ENCODE results near the gene FGF1. TPM values are rescaled to one million over a fixed set of nuclear protein-coding genes. Genes with fewer than 3 reads are reported as not detected.
A peak's percentile ranks its signal among the peaks of the same experiment; 100 is the strongest.

Gene FGF1
- total and polyA plus RNA-seq, 2 of the 4 experiments (the other 2 are of a cell fraction): 7.6 to 7.7 TPM

DNA sequence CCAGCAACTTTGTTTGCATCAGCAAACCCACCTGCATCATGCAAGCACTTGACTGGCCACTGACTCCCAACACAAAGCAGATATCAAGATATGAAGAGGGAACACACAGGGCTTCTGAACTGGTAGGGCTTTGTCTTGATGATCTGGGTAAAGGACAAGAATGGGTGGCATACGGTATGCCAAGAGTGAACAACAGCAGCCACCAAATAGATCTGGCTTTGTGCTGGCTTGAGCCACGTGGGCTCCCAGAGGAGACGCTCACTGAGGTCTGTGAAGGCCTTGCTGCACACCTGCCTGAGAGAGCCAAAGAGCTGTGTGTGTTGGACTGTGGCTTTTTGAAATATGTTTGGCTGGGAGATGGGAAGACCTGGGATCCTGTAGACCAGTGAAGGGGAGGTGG is 43.5 kb downstream of the FGF1 start:
- Histone ChIP-seq H4K91ac (ENCODE audit: insufficient read depth, low read depth, low read length) (peak overlapping the region; percentile 50), H3K56ac (ENCODE audit: extremely low read depth, insufficient read depth, low read length) (no peak overlapping the region), H4K5ac (ENCODE audit: low read depth, low read length) (peak overlapping the region; percentile 73; the same call in 1 of the 2 replicates), H2AK5ac (ENCODE audit: low read depth, low read length) (peak overlapping the region; percentile 57), H2BK5ac (ENCODE audit: low read depth, low read length, poor library complexity, severe bottlenecking) (no peak overlapping the region), H2AK9ac (replicated peaks; ENCODE audit: low read depth, low read length, poor library complexity) (peak overlapping the region; percentile 17), H3K4me1 (ENCODE audit: control insufficient read depth, insufficient read depth, low read length) (peaks cover 23% of the 10 kb centered on the region), H3K9me3 (ENCODE audit: control insufficient read depth, insufficient read depth, low read length) (no peaks in the 10 kb centered on the region), H3K4me2 (ENCODE audit: low read depth, low read length) (no peak overlapping the region), H3K4ac (ENCODE audit: low read depth, low read length) (peak overlapping the region; percentile 42), H3K36me3 (ENCODE audit: control insufficient read depth, insufficient read depth, low read length) (no peaks in the 10 kb centered on the region), H3K79me1 (ENCODE audit: low read depth in 1 of 2, low read length in 2 of 2) (no peaks in the 10 kb centered on the region), H3K27ac (ENCODE audit: insufficient read depth, low read length) (no peak overlapping the region), H3K27me3 (ENCODE audit: control insufficient read depth, insufficient read depth, low read length) (no peaks in the 10 kb centered on the region), H3K18ac (ENCODE audit: low read depth, low read length) (peak overlapping the region; percentile 91; the same call in 1 of the 2 replicates), H3K4me3 (ENCODE audit: insufficient read depth, low read depth, low read length) (no peak overlapping the region), H2AFZ (replicated peaks; ENCODE audit: low read length, poor library complexity) (no peak overlapping the region), H2BK15ac (ENCODE audit: low read depth, low read length) (peak overlapping the region; percentile 65; the same call in 2 of the 3 replicates), H2BK20ac (ENCODE audit: low read depth, low read length) (peak overlapping the region; percentile 57), H4K20me1 (ENCODE audit: insufficient read depth, low read length) (no peaks in the 10 kb centered on the region), H3K9me1 (ENCODE audit: insufficient read depth, low read length) (peaks cover 7% of the 10 kb centered on the region), H4K8ac (ENCODE audit: low read depth in 2 of 2, low read length in 2 of 2) (no peak overlapping the region), H3K14ac (replicated peaks; ENCODE audit: low read depth, low read length) (peak overlapping the region; percentile 65; the same call in 1 of the 2 replicates), H3K23ac (ENCODE audit: low read depth, low read length) (peak overlapping the region; percentile 14), H3K9ac (ENCODE audit: low read depth, low read length) (no peak overlapping the region), H2BK120ac (ENCODE audit: low read depth, low read length) (peak overlapping the region; percentile 48; the same call in 1 of the 2 replicates)
- DNase-seq (no peak), ATAC-seq (ENCODE audit: low read depth) (no peak)
- in situ Hi-C loops (cut with MboI; ENCODE audit: low sequenced_read_pairs): no loop called here
- TF ChIP-seq RFX5 (IDR thresholded peaks at IDR 0.05; ENCODE audit: low read depth, low read length) (no peak), SMC3 (IDR thresholded peaks at IDR 0.05; ENCODE audit: low read depth, low read length) (no peak), FOS (IDR thresholded peaks at IDR 0.05; ENCODE audit: low read depth, low read length) (no peak), NFE2L2 (IDR thresholded peaks at IDR 0.05; ENCODE audit: low read depth, low read length) (no peak), POLR2A (IDR thresholded peaks at IDR 0.05; ENCODE audit: low read depth, low read length) (no peak), MXI1 (IDR thresholded peaks at IDR 0.05; ENCODE audit: borderline replicate concordance, low read depth, low read length) (no peak), MAFK (IDR thresholded peaks at IDR 0.05; ENCODE audit: low read depth, low read length) (no peak), CEBPB (IDR thresholded peaks at IDR 0.05; ENCODE audit: low read depth, low read length) (no peak), CHD1 (IDR thresholded peaks at IDR 0.05; ENCODE audit: low read depth, low read length) (no peak)
- TF ChIP-seq, protein P1, sequence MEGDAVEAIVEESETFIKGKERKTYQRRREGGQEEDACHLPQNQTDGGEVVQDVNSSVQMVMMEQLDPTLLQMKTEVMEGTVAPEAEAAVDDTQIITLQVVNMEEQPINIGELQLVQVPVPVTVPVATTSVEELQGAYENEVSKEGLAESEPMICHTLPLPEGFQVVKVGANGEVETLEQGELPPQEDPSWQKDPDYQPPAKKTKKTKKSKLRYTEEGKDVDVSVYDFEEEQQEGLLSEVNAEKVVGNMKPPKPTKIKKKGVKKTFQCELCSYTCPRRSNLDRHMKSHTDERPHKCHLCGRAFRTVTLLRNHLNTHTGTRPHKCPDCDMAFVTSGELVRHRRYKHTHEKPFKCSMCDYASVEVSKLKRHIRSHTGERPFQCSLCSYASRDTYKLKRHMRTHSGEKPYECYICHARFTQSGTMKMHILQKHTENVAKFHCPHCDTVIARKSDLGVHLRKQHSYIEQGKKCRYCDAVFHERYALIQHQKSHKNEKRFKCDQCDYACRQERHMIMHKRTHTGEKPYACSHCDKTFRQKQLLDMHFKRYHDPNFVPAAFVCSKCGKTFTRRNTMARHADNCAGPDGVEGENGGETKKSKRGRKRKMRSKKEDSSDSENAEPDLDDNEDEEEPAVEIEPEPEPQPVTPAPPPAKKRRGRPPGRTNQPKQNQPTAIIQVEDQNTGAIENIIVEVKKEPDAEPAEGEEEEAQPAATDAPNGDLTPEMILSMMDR (conservative IDR thresholded peaks at IDR 0.05; ENCODE audit: low read depth, low read length): no peak
- TF ChIP-seq, protein P2, sequence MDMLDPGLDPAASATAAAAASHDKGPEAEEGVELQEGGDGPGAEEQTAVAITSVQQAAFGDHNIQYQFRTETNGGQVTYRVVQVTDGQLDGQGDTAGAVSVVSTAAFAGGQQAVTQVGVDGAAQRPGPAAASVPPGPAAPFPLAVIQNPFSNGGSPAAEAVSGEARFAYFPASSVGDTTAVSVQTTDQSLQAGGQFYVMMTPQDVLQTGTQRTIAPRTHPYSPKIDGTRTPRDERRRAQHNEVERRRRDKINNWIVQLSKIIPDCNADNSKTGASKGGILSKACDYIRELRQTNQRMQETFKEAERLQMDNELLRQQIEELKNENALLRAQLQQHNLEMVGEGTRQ (IDR thresholded peaks at IDR 0.05; ENCODE audit: low read depth, low read length): no peak
- intact Hi-C loops (cut with micrococcal nuclease): no loop called here
- ChIA-PET POLR2A (ENCODE audit: unreplicated experiment) (no interaction called here), CTCF (interaction anchor here (1.2 to 1.6 kb wide), 2 partner anchors 16 to 30 kb away, joined by 3 to 4 read pairs; no protein-coding TSS in a partner anchor)
- dilution Hi-C loops (cut with HindIII; ENCODE audit: low sequenced_read_pairs, unreplicated experiment): no loop called here
- no TSS peak for BruUV-seq (replicated peaks)
- 100% methylated on average over 1 of the region's 3 CpGs; no CpG with 5 or more reads in 1 of the 2 experiments for WGBS, 2 experiments (ENCODE audit: extremely low coverage in 2 of 2, insufficient read length in 1 of 2)
